HG02970 (cell line): ENCODE measurements around the gene PARD3B.
"Not testable (repeated sequence)": the region's sequence is repeated elsewhere in the genome, so short reads cannot be mapped to it uniquely, and the experiment has no call there.

Experiments used
- ATAC-seq: cut with Tn5 transposase; IDR thresholded peaks from one replicate; pipeline ENCODE4 v1.9.1; 2021; ENCODE audit warnings: mild to moderate bottlenecking, moderate library complexity, moderate number of reproducible peaks; ENCODE audit not compliant: unreplicated experiment, low FRiP score

Gene PARD3B

GRCh38 chr2:204538182-204539018 lies 6.9 kb upstream of the PARD3B start:
- ATAC-seq = no peak

GRCh38 chr2:204539019-204539385 lies 6.3 kb upstream of the PARD3B start:
- no peak for ATAC-seq

DNA sequence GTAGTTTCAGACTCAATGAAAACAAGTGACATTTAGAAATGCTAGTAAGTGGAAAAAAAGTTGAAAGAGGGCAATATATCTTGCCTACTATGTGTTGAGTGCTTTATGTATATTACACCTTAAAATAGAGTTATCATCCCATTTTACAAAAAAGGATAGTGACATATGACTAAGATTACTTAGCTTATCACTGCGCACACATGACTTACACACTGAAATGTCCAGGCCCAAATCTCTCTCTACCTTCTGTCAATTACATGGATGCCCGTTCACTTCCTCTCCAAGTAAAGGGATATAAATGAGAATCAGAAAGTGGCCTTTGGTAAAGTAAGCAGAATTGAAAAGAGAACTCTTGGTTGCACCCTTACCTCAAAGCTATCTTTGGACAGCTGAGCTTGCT lies 3.6 kb upstream of the PARD3B start:
- ATAC-seq = no peak

DNA sequence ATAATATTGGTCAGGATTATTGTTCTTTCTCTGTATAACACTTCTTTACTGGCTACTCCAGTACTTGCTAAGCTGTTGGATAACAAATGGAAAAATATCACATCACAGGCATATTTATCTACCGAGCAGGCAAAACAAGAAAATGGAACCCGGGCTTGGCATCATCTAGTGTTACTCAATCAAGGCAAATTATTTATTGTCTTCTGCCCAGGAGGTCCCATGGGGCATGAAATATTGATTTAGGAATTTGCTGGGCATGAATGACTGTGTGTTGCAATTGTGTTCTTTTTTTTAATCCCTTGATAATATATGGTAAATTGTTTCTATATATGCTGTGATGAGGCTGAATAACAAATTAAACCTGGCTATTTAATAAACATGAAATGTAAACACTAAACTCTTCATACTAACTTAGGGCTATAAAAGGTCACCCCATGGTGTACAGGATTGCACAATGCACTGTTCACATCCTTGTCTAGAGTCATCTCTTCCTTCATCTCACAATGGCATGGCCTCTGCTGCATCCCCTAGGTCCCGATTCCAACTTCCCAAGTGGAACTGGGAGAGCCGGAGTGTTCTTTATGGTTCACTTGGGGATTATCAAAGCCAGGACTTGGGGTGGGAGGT lies 2.2 kb upstream of the PARD3B start:
- no peak for ATAC-seq

DNA sequence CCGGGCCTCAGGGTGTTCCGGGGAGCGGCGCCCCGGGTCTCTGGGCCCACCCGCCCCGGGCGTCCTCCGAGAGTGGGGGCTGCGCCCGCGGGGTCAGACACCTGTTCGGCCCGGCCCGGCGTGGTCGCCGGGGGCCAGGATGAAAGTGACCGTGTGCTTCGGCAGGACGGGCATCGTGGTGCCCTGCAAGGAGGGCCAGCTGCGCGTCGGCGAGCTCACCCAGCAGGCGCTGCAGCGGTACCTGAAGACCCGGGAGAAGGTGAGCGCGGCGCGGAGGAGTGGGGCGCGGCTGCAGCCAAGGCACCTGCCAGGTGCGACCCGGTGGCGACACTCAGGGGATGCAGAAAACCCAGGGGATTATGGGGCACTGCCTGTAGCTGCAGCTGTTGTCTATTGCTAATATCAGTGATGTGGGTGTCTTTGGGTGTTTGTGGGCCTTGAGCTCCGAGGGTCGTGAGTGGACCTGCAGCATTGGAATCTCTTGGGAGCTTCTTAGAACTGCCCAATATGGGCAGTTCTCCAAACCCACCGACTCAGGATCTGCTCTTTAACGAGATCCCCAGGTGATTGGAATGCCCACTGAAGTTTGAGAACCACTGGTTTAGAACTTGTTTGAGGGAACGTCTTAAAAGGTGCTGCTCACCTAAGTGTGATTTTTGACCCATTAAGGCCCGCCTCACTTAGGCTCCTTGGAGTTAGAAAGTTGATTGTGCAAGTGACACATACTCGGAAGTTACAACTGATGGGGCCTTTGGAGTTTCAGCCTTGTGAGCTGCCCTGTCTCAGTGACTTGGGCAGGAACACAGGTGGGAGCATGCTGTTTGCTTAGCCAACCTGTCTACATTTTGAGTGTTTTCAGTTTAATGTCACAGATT lies 823 bp downstream of the PARD3B start:
- ATAC-seq = no peak

DNA sequence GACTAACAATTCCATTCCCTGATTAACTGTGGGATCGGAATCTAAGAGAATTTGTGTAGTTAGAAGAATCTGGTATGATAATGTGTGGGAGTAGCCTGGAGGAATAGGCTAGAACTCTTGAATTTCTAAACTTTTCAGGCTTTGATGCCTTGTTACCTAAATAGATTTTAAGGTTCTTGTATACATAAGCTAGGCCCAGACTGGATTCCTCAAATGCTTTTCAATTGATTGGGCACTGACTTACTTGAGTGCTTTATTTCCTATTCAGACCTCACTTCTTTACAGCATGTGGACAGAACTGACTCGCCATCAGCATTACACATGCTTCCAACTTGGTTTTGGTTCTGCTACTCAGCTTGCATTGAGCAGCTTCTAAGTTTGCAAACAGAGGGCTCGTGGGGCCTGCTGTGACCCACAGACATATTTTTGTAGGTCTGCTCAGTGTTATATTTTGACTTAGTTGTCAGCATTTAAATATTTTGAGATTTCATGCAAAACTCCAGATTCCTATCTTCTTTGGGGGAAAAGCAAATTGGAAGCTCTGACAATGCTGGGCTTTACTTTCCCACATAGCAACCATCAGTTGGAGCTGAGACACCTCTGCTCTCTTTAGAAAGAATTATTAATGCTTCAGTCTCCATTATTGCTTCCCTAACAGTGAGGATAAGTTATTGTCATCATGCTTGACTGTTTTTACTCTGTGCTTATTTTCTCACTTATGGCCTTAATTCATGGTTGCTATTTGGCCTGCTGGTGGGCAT lies 5.7 kb downstream of the PARD3B start:
- no peak for ATAC-seq

DNA sequence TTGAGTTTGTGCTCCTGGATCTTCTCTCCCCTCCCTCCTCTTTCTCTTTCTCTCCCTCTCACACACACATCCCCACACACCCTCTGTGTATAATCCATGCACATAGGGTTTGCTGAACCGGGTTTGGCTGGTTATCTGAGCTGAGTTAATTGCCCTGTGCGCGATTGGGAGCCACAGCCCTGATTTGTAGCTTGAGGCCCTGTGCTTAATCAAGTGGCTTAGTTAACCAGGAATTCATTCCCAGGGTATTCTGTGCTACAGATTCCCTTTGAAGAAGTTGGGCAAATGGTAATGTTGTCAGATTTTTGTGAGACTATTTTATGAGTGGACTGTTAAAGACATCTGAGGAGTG lies 6.2 kb downstream of the PARD3B start:
- no peak for ATAC-seq

- ATAC-seq = no peak
These were observed 12.3 kb downstream of the PARD3B start for GRCh38 chr2:204557604-204558003.

- not testable (repeated sequence) for ATAC-seq
These were observed 14.1 kb downstream of the PARD3B start for GRCh38 chr2:204559358-204559757.

- no peak for ATAC-seq
These were observed 15.6 kb downstream of the PARD3B start for GRCh38 chr2:204560902-204561301.

GRCh38 chr2:204561771-204562170 lies 16.5 kb downstream of the PARD3B start:
- ATAC-seq = no peak

GRCh38 chr2:204566439-204566838 lies 21.2 kb downstream of the PARD3B start:
- no peak for ATAC-seq

DNA sequence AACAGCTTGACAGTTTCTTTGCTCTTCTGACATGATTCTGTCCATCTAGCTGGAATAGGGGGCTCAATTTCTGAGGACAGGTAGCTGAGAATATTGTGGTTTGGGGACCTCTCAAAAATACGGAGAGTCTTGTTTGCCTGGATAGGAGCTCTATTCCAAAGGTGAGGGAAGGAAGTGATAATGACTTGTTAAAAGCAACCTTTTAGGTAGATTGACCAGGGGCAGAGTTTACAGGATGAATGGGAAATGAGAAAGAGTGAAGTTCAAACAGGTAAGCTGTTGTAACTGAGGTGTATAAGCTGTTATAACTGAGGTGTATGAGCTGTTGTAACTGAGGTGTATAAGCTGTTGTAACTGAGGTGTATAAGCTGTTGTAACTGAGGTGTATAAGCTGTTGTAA lies 25.1 kb downstream of the PARD3B start:
- no peak for ATAC-seq

GRCh38 chr2:204571041-204571440 lies 25.8 kb downstream of the PARD3B start:
- ATAC-seq = no peak

- no peak for ATAC-seq
These were observed 26.6 kb downstream of the PARD3B start for GRCh38 chr2:204571911-204572310.

- ATAC-seq = no peak
These were observed 27.9 kb downstream of the PARD3B start for GRCh38 chr2:204573221-204573620.

DNA sequence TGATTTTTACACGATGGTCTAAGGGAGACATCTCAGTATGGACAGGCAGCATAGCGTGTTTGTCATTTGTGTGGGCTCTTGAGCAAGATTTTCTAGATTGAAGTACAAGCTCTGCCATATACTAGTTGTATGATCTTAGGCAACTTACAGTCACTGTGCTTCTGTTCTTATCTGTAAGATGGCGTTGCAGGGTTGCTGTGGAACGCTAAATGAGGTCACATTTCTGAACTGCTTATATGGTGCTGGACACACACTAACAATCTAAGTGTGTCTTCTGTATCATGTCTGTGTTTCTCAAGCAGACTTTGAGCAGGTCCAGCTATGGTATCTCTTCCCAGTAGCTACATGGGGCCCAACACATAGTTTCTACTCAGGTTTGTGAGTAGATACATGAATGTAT lies 29.2 kb downstream of the PARD3B start:
- no peak for ATAC-seq

DNA sequence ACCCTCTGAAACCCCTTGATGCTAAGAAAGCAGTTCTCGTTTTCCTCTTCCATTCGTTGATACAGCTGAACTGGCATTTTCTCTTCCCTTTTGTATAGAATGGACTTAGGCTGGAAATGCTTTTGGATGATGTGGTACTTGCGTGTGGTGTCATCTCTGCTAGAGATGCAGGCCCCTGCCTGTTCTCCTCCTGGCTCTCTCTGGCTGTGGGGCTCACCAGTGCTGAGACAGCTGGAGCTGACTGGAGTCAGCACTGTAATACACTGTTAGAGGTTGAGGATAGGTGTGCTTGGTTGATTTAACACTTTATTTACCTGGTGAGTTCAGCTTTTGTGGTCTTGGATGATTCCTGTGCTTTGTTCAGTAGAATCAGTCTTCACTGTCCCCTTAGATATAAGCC lies 30.2 kb downstream of the PARD3B start:
- no peak for ATAC-seq

DNA sequence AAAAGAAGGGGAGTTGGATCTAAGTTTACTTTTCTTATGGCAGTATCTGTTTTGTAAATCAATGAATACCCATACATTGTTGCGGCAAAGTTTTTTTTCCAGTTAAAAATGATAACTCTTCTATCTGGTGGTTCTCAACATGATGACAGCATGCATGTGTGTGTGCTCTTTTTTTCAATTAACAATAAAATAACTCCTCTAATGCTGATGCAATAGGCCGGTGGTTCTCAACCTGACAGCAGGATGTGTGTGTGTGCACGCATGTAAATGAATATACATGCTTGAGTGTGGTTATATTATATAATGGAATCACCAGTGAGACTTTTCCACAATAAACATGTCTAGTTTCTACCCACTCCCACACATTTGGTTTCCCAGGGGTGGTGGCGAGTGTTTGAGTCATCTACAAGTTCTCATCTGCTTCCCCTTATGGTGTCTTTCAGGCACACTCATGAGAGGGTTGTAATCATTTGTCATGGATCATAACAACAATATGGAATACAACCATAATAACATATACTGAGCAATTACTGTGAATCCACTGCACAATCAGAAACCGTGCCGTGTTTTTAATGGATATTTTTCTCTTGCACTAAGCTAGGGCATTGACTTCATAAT lies 31.2 kb downstream of the PARD3B start:
- no peak for ATAC-seq

GRCh38 chr2:204578928-204579598 lies 33.8 kb downstream of the PARD3B start:
- ATAC-seq = no peak
